Measurements from ENCODE around the gene ERC2. TPM values are rescaled to one million over a fixed set of nuclear protein-coding genes. Genes with fewer than 3 reads are reported as not detected.

ERC2 gene
- total RNA-seq, 1 experiment from 2014 or later, result 0.77 TPM

DNA sequence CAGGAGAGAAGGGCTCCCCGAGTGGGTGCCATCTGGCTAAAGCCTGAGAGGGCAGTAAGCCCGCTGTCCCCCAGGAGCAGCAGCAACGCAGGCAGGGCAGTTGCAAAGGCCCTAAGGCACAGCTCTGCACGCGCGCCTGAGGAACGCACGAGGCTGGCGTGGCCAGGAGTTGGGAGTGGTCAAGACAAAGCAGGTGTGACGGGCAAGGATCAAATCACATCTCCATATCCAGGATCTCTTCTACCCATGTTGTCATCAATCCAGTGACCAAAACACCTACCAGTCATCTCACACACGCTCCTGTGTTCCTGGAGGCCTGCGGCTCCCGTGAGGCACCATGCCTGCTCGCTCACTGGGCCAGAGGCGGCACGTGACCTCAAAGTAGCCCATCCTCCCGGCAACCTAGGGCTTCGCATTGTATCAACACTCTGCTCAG is 59.5 kb downstream of the ERC2 start:
- CTCF ChIA-PET, result no interaction called here

DNA sequence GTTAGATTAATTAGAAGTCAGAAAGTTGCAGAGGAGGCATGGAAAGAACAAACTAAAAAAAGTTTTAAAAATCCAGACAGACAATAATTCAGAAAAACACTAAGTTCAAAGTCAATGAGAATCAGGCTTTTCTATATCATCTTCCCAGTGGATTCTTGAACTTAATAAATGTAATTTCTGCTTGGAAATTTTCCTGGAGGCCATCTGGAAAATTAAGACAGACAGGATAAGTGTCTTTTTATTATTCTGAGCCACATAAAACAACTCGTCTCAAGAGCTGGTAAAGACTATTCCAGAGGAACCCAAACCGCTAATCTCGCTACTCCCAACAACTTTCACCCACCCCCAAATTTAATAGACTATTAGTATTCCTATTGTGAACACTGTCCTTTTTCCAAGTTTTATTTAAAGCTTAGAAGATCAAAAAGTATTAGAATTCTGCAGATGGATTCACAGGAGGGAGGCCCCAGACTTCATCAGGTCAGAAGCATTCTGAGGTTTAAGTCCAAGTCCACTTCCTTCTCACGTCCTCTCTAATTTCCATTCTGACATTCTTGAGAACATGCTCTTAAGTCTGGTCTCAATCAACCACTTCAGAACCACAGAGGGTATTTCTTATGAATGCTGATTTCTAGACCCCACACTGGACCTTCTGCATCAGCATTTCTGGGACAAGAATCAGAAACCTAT is 61.3 kb downstream of the ERC2 start:
- POLR2A ChIA-PET (ENCODE audit: unreplicated experiment), result no interaction called here
- CTCF ChIA-PET, result no interaction called here

More for the DNA sequence above, 59.5 kb downstream of the ERC2 start:
- Histone ChIP-seq H3K9ac (ENCODE audit: low read length) (no peak overlapping the region), H3K9me3 (ENCODE audit: low read length) (no peaks in the 10 kb centered on the region), H3K79me2 (ENCODE audit: low read length) (no peaks in the 10 kb centered on the region), H3K27ac (ENCODE audit: low read length) (no peak overlapping the region), H3K4me1 (ENCODE audit: insufficient read depth, low read length) (no peaks in the 10 kb centered on the region), H3K27me3 (ENCODE audit: low read length) (0 out of 2 replicates have a peak, but pooled peaks cover 2% of the 10 kb centered on the region), H4K20me1 (ENCODE audit: low read length) (no peaks in the 10 kb centered on the region), H3K4me2 (ENCODE audit: low read length) (no peak overlapping the region), H3K9me2 (replicated peaks; ENCODE audit: low read length) (no peaks in the 10 kb centered on the region), H2AFZ (ENCODE audit: low read length) (no peak overlapping the region), H3F3A (ENCODE audit: low read length, unreplicated experiment) (no peaks in the 10 kb centered on the region), H3K36me3 (ENCODE audit: low read depth, low read length) (no peaks in the 10 kb centered on the region), H3K4me3 (ENCODE audit: low read length) (no peak overlapping the region)
- TF ChIP-seq EZH2 (IDR thresholded peaks at IDR 0.05; ENCODE audit: low read length, unreplicated experiment), result no peak
- no peak for TF ChIP-seq EZH2phosphoT487 (IDR thresholded peaks at IDR 0.05; ENCODE audit: borderline replicate concordance, low read length)
- TF ChIP-seq, protein P1, sequence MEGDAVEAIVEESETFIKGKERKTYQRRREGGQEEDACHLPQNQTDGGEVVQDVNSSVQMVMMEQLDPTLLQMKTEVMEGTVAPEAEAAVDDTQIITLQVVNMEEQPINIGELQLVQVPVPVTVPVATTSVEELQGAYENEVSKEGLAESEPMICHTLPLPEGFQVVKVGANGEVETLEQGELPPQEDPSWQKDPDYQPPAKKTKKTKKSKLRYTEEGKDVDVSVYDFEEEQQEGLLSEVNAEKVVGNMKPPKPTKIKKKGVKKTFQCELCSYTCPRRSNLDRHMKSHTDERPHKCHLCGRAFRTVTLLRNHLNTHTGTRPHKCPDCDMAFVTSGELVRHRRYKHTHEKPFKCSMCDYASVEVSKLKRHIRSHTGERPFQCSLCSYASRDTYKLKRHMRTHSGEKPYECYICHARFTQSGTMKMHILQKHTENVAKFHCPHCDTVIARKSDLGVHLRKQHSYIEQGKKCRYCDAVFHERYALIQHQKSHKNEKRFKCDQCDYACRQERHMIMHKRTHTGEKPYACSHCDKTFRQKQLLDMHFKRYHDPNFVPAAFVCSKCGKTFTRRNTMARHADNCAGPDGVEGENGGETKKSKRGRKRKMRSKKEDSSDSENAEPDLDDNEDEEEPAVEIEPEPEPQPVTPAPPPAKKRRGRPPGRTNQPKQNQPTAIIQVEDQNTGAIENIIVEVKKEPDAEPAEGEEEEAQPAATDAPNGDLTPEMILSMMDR (conservative IDR thresholded peaks at IDR 0.05; ENCODE audit: low read depth, low read length), result no peak
- BruUV-seq (replicated peaks), result no TSS peak
- DNase-seq (no peak), ATAC-seq (no peak)
- intact Hi-C loops (cut with micrococcal nuclease), result no loop called here
- POLR2A ChIA-PET (ENCODE audit: unreplicated experiment), result no interaction called here

DNA sequence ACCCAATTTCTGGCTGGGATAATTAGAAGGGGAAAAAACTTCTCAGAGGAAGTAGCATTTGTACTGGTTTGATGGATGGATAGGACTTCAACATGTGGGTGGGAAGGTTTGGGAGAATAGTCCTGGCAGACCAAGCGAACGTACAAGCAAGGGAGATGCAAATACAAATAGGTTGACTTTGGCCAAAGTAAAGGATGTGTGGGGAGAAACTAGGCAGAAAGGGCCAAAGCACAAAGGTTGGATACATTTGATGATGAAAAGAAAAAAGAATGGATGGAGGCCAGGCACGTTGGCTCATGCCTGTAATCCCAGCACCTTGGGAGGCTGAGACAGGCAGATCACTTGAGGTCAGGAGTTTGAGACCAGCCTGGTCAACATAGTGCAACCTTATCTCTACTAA is 63.4 kb downstream of the ERC2 start:
- POLR2A ChIA-PET (ENCODE audit: unreplicated experiment), result no interaction called here

More for the DNA sequence above, 61.3 kb downstream of the ERC2 start:
- no peaks in the 10 kb centered on the region for H3K4me1 ChIP-seq (ENCODE audit: insufficient read depth, low read length)
- no peak overlapping the region for H3K4me2 ChIP-seq (ENCODE audit: low read length)
- no peak overlapping the region for H3K27ac ChIP-seq (ENCODE audit: low read length)
- no peaks in the 10 kb centered on the region for H3F3A ChIP-seq (ENCODE audit: low read length, unreplicated experiment)
- ATAC-seq (no peak), DNase-seq (no peak)
- intact Hi-C loops (cut with micrococcal nuclease), result no loop called here
- no peaks in the 10 kb centered on the region for H3K9me2 ChIP-seq (replicated peaks; ENCODE audit: low read length)
- H3K27me3 ChIP-seq (ENCODE audit: low read length), result peaks cover 12% of the 10 kb centered on the region; the same call in 1 of the 2 replicates
- H3K4me3 ChIP-seq (ENCODE audit: low read length), result no peak overlapping the region
- BruUV-seq (replicated peaks), result no TSS peak
- no peaks in the 10 kb centered on the region for H4K20me1 ChIP-seq (ENCODE audit: low read length)
- no peak overlapping the region for H2AFZ ChIP-seq (ENCODE audit: low read length)
- H3K9ac ChIP-seq (ENCODE audit: low read length), result no peak overlapping the region
- H3K9me3 ChIP-seq (ENCODE audit: low read length), result no peaks in the 10 kb centered on the region
- H3K36me3 ChIP-seq (ENCODE audit: low read depth, low read length), result no peaks in the 10 kb centered on the region
- TF ChIP-seq, protein P1 (conservative IDR thresholded peaks at IDR 0.05; ENCODE audit: low read depth, low read length), result no peak
- no peak for TF ChIP-seq EZH2 (IDR thresholded peaks at IDR 0.05; ENCODE audit: low read length, unreplicated experiment)
- TF ChIP-seq EZH2phosphoT487 (IDR thresholded peaks at IDR 0.05; ENCODE audit: borderline replicate concordance, low read length), result no peak
- no peaks in the 10 kb centered on the region for H3K79me2 ChIP-seq (ENCODE audit: low read length)

More for the DNA sequence above, 63.4 kb downstream of the ERC2 start:
- H3K4me3 ChIP-seq (ENCODE audit: low read length), result no peak overlapping the region
- no peak overlapping the region for H3K4me2 ChIP-seq (ENCODE audit: low read length)
- no peaks in the 10 kb centered on the region for H3K9me2 ChIP-seq (replicated peaks; ENCODE audit: low read length)
- BruUV-seq (replicated peaks), result no TSS peak
- intact Hi-C loops (cut with micrococcal nuclease), result no loop called here
- H3K27me3 ChIP-seq (ENCODE audit: low read length), result peaks cover 28% of the 10 kb centered on the region
- CTCF ChIA-PET, result no interaction called here
- H3K4me1 ChIP-seq (ENCODE audit: insufficient read depth, low read length), result no peaks in the 10 kb centered on the region
- TF ChIP-seq EZH2 (IDR thresholded peaks at IDR 0.05; ENCODE audit: low read length, unreplicated experiment) (no peak), EZH2phosphoT487 (IDR thresholded peaks at IDR 0.05; ENCODE audit: borderline replicate concordance, low read length) (no peak)
- TF ChIP-seq, protein P1 (conservative IDR thresholded peaks at IDR 0.05; ENCODE audit: low read depth, low read length), result no peak
- H3K9ac ChIP-seq (ENCODE audit: low read length), result no peak overlapping the region
- ATAC-seq (no peak), DNase-seq (no peak)
- H4K20me1 ChIP-seq (ENCODE audit: low read length), result no peaks in the 10 kb centered on the region
- H3F3A ChIP-seq (ENCODE audit: low read length, unreplicated experiment), result no peaks in the 10 kb centered on the region
- H3K36me3 ChIP-seq (ENCODE audit: low read depth, low read length), result no peaks in the 10 kb centered on the region
- H3K9me3 ChIP-seq (ENCODE audit: low read length), result no peaks in the 10 kb centered on the region
- no peak overlapping the region for H3K27ac ChIP-seq (ENCODE audit: low read length)
- no peaks in the 10 kb centered on the region for H3K79me2 ChIP-seq (ENCODE audit: low read length)
- H2AFZ ChIP-seq (ENCODE audit: low read length), result no peak overlapping the region

Measured in PC-3 (cell line).